Peyer's patch (tissue), 4 donors: Measurements from ENCODE around the gene SLC27A4.

Experiments used
- CTCF ChIP-seq, 6 experiments: fragments of 450-650 bp in 4 of 6; fragments of 200-600 bp in 2 of 6; sonication (generic) in 1 of 6; IDR thresholded peaks; one replicate each; pipeline ENCODE4 v1.5.1; 2017 to 2019; ENCODE audit warnings: antibody characterized with exemption in 6 of 6, mild to moderate bottlenecking in 3 of 6, moderate library complexity in 1 of 6
- POLR2A ChIP-seq, 2 donors: fragments of 450-650 bp; IDR thresholded peaks; one replicate each; pipeline ENCODE4 v1.5.1; 2017; ENCODE audit warnings: antibody characterized with exemption in 2 of 2, mild to moderate bottlenecking in 2 of 2, moderate library complexity in 2 of 2

- TF ChIP-seq CTCF (IDR thresholded peaks at IDR 0.05) (no peak), POLR2A (IDR thresholded peaks at IDR 0.05) (no peak)
These were observed 30.0 kb downstream of the SLC27A4 start for GRCh38 chr9:128370367-128370751.
